ENCODE results near the gene DPP7.
"Not testable (repeated sequence)": the region's sequence is repeated elsewhere in the genome, so short reads cannot be mapped to it uniquely, and the experiment has no call there.

Gene DPP7

DNA sequence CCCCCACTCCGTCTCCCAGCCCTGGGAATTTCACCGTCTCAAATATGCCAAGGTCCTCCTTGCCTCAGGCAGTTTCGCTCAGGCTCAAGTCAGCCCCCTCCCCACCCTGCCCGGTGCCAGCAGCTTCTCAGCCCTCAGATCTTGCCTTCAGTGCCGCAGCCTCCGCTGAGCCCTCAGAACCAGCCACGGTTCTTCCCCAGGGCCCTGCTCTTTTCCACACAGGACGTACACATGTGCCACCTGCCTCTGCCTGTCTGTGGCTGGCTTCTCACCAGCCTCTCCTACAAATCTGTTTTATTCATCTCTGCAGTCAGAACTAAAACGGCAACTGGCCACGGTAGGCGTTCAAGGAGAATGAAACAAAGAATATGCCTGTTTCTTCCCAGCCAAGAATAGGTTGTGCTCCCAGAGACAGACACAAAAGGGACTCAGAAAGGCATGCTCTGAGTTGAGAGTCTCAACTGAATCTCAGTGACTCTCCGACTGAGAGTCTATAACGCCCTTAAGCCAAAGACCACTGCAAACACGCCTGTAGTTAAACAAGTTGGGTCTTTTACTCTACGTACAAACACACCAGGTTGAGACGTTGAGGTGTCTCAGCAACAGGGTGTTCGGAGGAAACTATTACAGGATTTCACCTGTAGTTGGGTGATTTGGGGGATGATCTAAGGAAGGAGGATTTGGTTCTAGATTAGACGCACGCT, 13.8 kb upstream of the DPP7 start:
- no peak for DNase-seq

DNA sequence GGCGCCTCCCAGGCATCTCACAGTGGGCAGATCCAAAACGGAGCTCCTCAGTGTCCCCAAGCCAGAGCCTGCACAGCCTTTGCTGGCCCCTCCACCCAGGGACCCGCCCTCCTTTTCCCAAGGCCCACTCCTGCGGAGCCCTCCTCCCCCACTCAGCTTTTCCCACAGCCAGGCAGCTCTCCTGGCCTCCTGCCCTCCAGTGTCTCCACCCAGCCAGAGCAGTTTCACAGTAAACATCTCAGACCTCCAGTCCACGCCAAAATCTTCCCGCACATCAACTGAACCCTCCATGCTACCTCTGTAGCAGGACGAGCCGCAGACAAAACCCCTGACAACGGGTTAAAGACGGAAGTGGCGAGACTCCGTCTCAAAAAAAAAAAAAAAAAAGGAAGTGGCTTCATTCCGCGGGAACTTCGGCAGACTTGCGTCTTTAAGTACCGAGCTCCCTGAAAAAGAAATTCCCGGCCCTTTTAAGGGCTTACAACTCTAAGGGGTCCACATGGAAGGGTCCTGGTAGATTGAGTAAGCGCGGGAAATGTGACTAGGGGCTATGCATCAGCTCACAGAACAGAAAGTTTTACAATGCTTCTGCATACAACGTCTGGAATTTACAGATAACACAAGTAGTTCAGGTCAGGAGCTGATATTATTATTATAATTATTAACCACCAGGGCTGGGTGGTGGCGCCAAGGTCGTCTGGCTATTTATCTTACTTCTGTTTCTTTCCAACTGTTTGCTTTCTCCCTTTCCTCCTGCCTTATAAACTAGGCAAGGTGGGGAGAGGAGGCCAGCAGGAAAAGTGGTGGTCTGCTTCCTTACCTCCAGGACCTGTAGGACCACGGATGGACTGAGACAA, 13.0 kb upstream of the DPP7 start:
- DNase-seq = no peak

DNA sequence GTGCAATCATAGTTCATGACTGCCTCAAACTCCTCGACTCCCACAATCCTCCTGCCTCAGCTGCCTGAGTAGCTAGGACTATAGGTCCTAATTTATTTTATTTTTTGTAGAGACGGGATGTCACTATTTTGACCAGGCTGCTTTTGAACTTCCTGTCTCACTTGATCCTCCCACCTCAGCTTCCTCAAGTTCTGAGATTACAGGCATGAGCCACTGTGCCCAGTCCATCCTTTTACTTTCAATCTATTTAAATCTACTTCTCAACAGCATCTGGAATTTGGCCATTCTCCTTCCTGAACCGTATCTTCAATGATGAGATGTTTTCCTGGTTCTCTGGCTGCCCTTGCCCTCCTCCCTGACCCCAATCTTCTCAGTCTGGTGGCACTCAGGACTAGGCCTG, 12.3 kb upstream of the DPP7 start:
- no peak for DNase-seq

DNA sequence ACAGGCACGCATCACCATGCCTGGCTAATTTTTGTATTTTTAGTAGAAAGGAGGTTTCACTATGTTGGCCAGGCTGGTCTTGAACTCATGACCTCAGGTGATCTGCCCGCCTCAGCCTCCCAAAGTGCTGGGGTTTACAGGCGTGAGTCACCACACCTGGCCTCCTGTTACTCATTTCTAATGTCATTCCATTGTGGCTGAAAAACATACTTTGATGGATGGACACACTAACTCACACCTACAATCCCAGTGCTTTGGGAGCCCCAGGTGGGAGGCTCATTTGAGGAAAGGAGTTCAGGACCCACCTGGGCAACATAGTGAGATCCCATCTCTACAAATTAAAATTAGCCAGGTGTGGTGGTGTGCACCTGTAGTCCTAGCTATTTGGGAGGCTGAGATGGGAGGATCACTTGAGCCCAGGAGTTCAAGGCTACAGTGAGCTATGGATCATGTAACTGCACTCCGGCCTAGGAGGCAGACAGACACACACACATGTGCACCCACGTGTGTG, 9.5 kb upstream of the DPP7 start:
- DNase-seq = not testable (repeated sequence)

DNA sequence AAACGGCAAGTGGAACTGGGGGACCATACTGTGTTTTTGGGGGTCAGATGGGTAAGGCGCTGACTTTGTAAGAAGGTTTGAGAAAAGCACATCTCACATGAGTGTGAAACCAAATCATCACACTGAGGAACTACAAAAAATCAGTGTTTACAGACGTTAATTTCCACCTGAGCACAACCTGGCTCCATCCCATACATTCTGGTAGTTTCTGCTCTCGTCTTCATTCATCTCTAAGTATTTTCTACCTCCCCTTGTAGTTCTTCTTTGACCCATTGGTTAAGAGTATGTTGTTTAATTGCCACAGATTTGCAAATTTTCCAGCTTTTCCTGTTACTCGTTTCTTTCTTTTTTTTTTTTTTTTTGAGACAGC, 8.9 kb upstream of the DPP7 start:
- no peak for DNase-seq

DNA sequence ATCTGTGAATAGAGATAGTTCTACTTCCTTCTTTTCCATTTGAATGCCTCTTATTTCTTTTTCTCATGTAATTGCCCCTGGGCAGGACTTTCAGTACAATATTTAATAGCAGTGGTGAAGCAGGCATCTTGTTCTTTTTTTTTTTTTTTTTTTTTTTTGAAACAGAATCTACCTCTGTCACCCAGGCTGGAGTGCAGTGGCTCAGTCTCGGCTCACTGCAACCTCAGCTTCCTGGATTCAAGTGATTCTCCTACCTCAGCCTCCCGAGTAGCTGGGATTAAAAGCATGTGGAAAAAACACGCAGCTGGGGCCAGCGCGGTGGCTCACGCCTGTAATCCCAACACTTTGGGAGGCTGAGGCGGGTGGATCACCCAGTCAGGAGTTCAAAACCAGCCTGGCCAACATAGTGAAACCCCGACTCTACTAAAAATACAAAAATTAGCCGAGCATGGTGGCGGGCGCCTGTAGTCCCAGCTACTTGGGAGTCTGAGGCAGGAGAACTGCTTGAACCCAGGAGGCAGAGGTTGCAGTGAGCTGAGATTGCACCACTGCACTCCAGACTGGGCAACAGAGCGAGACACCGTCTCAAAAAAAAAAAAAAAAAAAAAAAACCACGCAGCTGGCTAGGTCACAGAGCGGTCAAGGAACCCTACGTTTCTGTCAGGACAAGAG, 8.4 kb upstream of the DPP7 start:
- not testable (repeated sequence) for DNase-seq

DNA sequence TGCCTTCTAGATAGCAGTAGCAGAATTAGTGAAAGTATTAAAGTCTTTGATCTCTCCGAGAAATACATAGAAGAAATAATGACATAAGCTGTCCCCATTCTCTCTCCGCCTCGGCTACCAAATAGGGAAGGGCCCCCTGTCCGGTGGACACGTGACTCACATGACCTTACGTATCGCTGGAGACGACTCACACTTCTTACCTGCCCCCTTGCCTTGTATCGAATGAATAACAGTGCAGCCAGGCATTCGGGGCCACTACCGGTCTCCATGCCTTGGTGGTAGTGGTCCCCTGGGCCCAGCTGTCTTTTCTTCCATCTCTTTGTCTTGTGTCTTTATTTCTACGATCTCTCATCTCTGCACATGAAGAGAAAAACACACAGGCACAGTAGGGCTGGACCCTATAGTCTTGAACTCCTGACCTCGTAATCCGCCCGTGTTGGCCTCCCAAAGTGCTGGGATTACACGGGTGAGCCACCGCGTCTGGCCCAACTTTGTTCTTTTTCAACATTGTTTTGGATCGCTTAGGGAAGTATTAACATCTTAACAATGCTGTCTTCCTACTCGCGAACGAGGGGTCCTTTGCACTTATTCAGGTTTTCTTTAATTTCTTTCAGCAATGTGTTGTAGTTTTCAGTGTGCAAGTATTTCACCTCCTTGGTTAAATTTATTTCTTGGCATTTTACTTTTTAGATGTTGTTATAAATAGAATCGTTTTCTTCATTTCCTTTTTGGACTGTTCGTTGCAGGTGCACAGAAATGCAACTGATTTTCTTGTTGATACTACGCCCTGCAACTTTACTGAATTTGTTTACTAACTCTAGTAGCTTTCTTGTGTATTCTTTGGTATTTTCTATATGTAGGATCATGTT, 7.6 kb upstream of the DPP7 start:
- DNase-seq = not testable (repeated sequence)

DNA sequence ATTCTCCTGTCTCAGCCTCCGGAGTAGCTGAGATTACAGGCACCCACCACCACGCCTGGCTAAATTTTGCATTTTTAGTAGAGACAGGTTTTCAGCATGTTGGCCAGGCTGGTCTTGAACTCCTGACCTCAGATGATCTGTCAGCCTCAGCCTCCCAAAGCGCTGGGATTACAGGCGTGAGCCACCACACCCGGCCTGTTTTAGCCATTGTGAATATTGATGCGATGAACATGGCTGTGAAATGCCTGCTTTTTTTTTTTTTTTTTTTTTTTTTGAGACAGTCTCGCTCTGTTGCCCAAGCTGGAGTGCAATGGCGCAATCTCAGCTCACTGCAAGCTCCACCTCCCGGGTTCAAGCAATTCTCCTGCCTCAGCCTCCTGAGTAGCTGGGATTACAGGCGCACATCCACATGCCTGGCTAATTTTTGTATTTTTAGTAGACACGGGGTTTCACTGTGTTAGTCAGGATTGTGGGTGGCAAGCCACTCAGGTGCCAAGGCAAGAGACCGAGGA, 3.6 kb upstream of the DPP7 start:
- DNase-seq = not testable (repeated sequence)

DNA sequence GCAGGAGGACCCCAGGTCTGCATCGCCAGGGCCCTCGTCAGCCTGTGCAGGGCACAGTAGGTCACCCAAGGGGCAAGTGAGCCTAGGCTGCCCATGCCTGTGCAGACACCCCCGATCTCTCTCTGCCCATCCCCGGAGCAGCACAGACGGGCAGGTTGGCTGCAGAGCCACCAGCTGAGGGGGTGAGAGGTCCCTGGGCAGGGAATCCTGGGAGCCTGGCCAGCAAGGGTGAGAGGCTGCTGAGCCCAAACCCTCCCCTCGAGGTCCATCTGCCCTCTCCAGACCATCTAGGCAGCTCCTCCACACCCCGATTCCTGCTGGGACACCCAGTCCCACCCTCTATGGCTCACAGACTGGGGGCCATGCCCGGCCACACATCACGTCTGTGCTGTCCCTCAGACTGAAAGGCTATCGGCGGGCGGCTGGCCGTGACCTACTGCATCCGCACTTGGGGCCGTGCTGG, 2.8 kb upstream of the DPP7 start:
- DNase-seq = no peak

DNA sequence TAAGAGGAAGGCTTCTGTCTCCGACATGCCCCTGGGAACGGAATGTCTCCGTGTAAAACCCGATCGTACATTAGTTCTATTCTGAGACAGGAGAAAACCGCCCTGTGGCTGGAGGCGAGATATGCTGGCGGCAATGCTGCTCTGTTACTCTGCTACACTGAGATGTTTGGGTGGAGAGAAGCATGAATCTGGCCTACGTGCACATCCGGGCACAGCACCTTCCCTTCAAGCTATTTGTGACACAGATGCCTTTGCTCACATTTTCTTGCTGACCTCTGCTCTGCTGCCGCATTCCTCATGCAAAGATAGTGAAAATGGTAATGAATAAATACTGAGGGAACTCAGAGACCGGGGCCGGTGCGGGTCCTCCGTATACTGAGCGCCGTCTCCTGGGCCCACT, 2.2 kb upstream of the DPP7 start:
- DNase-seq = no peak

DNA sequence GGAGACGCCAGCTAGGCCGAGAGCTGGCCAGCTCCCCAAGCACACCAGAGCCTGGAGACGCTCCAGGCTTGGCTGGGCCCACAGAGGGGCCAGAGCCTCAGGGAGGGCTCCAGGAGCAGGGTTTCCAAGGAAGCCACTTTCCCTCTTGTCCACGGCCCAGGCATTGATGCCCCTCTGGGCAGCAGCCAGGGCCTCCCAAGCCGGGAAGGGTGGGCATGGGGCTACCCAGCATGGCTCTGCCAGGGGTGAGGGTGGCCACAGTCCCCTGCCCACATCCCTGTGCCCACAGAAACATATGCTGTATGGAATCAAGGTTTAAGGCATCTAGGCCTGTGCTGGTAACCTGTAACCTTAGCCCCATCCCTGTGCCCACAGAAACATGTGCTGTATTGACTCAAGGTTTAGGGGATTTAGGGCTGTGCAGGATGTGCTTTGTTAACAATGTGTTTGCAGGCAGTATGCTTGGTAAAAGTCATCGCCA, 1.5 kb upstream of the DPP7 start:
- no peak for DNase-seq

DNA sequence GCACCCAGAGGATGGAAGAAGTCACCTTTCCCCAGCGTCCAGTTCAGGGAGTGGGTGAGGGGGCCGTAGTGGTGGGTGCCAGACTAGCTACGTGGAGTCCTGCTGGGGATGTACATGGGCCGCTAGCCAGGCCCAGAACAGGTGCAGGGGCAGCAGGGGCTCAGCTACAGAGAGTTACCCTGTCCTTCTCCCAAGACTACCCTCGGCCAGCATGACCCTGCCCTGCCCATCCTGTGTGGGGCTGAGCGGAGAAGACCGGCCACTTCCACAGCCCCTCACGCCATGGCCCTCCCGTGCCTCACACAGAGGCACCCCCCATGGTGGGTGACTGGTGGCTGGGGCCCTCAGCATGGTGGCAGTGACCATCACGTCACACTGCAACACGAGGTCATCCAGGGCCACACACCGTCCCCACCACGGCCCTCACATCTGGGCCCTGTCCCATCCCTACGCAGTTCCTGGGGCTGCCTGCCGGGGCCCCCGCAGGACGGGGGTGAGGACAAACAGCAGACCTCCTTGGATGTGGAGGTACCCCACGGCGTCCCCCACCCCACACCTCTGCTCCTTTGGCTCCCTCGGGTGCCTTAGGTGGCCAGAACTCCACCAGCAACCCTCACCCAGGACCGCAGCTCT, 977 bp upstream of the DPP7 start:
- DNase-seq = no peak

DNA sequence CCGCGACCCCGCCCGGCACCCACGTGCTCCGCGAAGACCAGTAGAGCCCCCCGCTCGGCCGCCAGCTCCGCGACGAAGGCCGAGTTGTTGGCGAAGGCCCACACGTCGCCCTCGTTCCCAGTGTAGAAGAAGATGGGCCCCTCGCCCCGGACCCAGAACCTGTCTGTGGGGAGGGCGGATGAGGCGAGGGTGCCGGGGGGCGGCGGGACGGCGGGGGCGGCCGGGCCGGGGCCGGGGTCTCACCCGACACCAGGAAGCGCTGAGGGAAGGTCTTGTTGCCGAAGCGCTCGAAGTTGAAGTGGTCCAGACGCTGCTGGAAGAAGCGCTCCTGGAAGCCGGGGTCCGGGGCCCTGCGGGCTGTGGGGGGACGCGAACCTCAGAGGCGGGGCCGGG, 317 bp downstream of the DPP7 start:
- no peak for DNase-seq

DNA sequence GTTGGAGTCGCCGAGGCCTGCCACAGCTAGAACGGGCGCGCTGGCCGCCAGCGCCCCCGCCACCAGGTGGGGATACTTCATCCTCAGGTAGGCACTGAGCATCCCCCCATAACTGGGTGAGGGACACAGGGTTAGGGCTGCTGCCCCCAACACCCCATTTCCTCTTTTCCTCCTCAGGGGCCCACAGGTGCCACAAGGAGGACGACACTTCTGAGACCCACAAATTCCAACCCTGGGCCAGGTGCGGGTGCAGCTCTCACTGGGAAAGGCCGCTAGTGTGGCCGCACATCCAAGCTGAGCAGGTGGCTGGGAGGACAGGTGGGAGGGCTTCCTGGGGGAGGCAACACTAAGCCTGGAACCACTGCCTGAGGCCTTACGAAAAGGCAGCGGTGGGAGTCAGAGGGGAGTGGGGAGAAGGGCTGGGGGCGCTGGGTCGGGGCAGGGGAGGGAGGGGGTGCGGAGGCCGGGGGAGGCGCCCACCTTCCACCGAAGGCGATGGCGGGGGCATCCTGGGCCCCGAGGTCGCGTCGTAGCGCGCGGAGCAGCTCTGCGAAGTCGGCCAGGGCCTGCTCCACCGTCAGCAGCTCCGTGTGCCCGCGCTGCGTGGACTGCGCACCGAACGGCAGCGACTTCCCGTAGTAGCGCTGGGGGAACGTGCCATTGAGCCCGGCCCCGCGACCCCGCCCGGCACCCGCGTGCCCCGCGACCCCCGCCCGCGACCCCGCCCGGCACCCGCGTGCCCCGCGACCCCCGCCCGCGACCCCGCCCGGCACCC, 961 bp downstream of the DPP7 start:
- DNase-seq = no peak

DNA sequence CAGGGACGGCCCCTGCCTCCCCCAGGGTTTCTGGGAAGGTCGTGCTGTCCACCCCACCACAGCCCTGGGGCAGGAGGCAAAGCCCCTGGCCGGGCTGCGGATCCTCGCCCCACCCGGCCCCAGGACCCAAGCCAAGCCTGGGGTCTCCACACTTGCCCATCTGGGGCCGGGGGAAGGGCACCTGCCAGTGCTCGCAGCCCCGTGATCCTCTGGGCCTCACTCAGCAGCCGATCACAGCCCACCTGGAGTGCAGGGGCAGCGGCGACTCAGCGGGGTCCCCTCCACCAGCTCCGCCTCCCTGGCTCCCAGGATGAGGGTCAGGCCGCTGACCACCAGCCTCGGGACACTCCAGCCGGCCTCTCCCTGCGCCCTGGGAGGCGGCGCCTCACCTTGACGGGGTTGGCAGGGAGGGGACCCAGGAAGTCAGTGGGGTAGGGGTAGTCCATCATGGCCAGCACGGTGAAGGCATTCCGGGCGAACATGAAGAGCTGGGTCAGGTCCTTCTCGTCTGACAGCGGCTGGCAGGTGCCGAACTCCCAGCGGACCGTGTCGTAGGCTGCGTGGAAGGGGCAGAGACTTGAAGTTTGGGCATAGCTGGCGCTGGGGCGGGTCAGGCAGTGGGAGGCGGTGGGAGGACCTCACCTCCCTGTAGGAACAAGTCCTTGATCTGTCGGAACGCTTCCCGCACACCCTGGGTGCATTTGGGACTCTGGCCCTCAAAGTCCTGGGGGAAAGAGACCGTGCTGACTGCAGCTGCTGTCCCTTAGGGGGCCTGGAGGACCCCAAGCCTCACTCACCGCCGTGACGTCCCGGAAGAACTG, 1.8 kb downstream of the DPP7 start:
- DNase-seq = no peak

DNA sequence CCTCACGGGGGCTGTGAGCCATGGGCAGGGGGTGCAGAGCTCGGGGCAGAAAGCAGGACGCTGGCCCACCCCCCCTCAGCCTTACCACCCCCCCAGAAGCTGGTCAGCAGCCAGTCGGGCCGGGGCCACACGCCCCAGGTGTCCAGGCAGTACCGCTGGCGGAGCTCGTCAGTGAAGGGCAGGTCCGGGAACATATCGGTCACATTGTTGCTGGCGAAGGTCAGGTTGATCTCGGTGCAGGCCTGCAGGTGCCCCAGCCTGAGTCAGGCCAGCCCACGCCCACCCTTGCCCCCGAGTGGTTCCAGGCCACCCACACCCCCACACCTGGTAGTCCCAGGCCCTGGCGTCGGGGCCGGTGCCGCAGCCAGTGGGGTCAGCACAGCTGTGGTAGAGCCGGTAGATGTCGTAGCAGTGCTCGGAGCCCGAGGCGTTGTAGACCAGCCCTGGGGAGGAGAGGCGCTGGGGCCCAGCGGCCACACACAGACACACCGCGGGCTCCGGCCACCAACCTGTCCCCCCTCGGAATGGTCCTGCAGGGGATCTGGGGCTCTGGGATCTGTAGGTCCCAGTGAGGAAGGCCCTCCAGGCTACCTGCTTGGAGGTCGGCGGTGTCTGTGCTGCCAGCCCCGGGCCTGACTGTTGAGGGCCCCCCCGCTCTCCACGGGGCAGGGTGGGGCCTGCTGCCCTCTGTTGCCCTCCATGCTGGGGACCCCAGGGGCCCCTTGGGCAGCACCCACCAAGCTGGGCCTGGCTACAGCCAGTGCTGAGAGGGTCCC, 2.6 kb downstream of the DPP7 start:
- no peak for DNase-seq

DNA sequence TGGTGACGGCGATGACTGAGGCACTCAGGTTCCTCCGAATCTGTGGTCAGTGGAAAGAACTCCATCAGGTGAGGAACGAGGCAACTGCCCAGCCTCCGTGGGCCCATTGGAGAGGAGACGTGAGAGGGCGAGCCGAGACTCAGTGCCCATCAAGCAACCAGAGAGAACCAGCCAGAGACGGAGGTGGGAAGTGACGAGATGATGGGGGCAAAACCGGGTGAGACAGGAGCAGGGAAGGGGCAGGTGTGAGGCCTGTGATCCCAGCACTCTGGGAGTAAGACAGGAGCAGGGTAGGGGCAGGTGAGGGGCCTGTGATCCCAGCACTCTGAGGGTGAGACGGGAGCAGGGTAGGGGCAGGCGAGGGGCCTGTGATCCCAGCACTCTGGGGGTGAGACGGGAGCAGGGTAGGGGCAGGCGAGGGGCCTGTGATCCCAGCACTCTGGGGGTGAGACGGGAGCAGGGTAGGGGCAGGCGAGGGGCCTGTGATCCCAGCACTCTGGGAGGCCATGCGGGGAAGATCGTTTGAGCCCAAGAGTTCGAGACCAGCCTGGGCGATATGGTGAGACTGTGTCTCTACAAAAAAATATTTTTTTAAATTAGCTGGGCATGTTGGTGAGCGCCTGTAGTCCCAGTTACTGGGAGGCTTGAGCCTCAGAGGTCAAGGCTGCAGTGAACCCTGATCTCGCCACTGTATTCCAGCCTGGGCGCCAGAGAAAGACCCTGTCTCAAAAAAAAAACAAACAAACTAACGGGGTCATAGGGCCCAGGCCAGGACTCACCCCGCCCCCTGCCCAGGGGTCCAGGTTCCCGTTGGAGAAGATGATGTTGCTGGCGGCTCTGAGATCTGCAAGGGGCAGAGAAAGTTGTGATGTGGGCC, 3.4 kb downstream of the DPP7 start:
- DNase-seq = no peak

Measured in fibroblast of upper back skin (primary cell).